ENCODE results near the gene NOC3L. TPM values are rescaled to one million over a fixed set of nuclear protein-coding genes. Genes with fewer than 3 reads are reported as not detected.
"Not testable (repeated sequence)": the region's sequence is repeated elsewhere in the genome, so short reads cannot be mapped to it uniquely, and the experiment has no call there.

Gene NOC3L, protein sequence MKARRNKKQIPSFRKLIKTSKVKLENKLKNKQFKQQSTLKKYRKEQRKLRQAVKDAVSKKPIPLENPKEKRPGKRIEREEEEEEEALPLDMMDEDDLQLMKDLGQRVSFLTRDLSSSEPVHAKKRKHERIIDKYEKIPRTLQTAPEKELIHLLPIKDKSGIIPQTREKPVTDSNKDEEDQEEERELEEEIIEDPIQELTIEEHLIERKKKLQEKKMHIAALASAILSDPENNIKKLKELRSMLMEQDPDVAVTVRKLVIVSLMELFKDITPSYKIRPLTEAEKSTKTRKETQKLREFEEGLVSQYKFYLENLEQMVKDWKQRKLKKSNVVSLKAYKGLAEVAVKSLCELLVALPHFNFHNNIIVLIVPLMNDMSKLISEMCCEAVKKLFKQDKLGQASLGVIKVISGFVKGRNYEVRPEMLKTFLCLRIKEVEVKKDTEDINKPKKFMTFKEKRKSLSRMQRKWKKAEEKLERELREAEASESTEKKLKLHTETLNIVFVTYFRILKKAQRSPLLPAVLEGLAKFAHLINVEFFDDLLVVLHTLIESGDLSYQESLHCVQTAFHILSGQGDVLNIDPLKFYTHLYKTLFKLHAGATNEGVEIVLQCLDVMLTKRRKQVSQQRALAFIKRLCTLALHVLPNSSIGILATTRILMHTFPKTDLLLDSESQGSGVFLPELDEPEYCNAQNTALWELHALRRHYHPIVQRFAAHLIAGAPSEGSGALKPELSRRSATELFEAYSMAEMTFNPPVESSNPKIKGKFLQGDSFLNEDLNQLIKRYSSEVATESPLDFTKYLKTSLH
- total RNA-seq: 10 to 100 TPM; 54.4 to 55.8 TPM

DNA sequence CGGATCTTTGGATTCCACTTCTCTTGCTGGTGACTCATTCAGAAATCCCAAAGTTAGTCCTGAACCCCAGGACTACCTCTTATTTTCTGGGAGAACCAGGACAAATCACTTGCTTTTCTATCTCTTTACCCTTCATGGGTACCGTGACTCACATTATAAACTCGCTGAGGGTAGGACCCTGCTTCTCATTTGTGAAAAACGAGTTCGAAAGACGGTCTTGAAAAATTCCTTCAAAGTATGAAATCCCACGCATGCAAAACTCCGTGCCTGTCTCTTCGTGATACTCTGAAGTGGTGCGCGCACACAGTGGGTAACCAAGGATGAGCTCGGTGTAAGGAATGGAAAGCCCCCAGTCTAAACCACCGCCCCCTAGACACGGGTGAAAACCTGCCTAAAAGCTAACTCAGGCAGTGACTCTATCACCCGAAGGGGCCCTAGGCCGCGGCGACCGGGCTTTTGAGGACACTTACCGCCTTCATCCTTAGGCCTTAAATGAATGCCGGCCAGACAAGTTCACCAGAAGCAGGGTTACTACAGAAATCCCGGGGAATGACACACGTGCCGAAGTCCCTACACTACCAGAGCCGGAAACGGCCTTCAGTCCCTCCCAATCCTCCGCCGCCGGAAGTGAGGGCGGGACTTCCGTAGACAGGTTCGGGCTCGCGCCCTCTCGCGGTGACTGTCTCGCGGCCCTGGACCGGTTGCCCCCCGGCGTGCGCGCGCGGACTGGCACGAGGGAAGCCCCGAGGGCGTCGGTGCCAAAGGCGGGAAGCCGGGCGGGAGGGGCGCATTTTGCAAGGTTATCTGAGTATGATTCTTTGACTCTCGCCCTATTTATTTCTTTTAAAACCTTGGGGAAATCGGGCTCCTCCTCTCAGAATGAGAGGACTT is at the start of gene NOC3L:
Gene NOC3L, minus strand, starts transcription at position 580 of the 891 bp plus-strand sequence. Its CDS starts 101 bp downstream, at position 479.
- POLR2A ChIA-PET: no interaction called here
- CTCF ChIA-PET: interaction anchor here (1.2 kb wide), 1 partner anchor 82 kb away, joined by 5 read pairs; no protein-coding TSS in a partner anchor

DNA sequence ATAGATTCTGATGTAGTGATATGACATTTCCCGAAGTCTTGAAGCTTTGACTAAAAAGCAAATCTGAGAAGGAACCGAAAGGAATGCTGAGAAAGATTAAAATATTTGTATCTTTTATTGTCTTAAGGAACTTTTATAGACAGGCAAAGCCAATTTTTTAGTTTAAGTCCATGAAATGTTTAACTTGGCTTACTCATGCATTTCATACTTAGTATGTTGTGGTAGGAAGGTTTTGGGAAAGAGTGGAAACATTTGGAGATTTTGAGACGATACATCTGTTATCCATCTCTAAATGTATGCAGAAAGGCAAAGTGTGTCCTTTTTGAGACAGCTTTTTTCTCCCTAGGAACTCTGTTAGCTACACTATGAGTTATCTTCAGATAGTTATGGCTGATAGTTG is 49.7 kb upstream of the NOC3L start:
- POLR2A ChIA-PET: no interaction called here
- CTCF ChIA-PET: no interaction called here

DNA sequence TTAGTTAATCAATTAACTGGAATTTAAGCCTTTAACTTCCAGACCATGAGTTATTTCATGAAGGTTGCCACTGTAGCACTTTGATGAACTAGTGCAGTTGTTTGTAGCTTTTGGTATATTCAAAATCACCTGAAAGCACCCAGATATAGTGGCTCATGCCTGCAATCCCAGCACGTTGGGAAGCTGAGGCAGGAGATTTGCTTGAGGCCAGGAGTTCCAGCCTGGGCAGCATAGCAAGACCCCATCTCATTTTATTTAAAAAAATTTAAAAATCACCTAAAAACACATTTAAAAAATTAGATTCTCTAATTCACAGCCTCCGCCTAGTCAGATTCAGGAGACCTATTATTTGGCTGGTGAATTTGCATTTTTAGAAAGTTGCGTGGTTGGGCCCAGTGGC is 48.6 kb upstream of the NOC3L start:
- ChIA-PET POLR2A (no interaction called here), CTCF (no interaction called here)

DNA sequence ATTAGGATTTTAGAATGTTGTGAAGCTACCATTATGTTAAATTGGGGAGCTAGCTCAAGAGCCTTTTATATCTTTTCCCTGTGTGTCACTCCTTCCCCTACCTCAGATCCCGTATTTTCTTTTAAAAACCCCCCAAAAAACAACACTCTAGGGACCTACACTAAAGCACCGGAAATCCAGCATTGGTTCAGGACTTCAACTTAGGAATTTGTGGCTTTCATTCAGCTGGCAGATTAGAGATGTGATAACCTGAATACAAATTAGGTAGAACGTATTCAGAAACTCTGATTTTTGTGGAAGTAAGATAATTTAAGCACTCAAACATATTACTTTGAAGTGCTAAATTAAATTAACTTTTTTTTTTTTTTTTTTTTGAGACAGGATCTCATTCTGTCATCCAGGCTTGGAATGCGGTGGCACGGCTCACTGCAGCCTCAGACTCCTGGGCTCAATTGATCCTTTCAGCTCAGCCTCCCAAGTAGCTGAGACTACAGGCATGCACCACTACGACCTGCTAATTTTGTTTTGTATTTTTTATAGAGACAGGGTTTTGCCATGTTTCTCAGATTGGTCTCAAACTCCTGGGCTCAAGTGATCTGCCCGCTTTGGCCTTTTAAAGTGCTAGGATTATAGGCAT is 46.4 kb upstream of the NOC3L start:
- POLR2A ChIA-PET: no interaction called here
- CTCF ChIA-PET: interaction anchor here (0.7 kb wide), 1 partner anchor 145 kb away, joined by 3 read pairs; no protein-coding TSS in a partner anchor

DNA sequence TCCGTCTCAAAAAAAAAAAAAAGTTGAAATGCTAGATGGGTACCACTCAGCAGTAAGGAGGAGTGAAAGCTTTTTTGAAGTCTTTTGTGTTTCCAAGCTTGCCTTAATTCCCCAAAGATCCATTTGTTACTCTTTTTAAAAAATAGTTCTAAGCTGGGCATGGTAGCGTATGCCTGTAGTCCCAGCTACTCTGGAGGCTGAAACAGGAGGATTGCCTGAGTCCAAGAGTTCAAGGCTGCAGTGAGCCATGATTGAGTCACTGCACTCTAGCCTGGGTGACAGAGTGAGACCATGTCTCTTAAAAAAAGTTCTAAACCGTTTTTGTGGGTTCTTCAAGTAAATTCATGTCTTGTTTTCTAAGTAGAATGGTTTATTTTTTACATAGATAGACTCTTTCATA is 44.9 kb upstream of the NOC3L start:
- ChIA-PET CTCF (no interaction called here), POLR2A (no interaction called here)

DNA sequence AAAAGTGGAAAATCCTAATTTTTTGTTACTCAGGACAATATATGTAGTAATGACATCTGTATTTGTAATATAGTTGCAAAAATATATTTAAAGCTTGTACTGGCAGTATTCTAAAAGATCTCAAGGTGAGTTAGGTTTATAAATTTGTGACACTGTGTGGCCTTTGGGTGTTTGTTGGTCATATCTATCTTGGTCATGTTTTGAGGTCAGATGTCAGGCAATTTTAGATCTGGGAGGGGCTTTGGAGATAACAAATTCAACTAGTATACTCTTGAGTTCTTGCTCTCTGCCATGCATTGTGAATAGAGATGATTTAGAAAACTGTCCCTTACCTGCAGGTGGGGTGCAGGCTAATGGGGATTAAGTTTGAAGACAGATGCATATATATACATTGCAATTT is 42.7 kb upstream of the NOC3L start:
- POLR2A ChIA-PET: no interaction called here
- CTCF ChIA-PET: interaction anchor here (0.6 to 0.7 kb wide), 2 partner anchors 44 to 1369 kb away, joined by 3 read pairs; no protein-coding TSS in a partner anchor

DNA sequence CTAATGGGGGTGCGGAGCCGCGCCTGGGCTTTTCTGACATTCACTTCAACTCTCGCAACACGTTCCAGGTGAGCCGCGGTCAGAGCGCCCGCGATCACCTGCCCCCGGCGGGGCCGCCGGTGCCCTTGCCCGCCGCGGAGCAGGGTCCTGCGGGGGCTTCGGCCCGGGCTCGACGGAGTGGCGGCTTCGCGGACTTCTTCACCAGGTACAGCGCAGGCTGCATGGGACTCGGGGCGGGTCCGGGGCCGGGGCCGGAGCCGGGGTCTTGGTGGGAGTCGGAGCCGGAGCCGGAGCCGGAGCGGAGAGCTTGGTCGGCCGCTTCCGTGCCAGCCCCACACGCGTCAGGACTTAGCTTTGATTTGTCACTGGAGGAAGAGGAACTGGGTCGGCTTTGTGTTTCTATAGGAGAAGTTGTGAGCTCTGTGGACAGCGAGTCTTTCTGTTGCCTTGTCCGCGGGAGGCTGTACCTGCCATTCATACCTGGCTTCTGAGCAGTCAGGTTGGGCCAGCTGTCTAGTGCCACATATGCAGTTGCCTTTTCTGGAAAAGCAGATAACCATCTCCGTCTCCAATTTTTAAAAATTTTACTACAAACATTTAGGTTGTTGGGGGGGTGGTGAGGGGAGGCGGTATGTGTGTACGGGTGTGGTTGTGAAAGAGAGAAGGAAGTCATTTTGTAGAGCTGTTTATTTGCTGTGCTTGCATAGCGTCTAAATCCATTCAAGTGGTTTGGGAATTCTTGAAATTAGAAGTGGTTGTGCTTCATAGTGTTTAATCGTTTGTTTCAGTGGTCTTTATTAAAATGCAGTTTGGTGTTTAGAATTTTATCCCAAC is 40.9 kb upstream of the NOC3L start:
- CTCF ChIA-PET: no interaction called here

DNA sequence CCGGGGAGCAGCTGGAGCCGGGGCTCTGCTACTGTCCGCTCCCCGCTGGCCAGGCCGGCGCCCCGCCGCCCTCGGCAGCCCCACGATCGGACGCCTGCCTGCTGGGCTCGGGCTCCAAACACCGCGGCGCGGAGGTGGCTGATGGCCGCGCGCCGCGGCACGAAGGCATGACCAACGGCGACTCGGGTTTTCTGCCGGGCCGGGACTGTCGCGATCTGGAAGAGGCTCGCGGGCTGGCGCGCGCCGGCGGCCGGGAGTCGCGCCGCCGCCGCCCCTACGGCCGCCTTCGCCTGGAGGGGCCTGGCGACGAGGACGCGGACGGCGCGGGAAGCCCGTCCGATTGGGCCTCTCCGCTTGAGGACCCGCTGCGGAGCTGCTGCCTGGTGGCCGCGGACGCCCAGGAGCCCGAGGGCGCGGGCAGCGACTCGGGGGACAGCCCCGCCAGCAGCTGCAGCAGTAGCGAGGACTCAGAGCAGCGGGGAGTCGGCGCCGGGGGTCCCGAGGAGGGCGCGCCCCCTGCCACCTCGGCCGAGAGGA is 40.2 kb upstream of the NOC3L start:
- ChIA-PET POLR2A (no interaction called here), CTCF (no interaction called here)

More for the DNA sequence above, 40.9 kb upstream of the NOC3L start:
- POLR2A ChIA-PET: no interaction called here

DNA sequence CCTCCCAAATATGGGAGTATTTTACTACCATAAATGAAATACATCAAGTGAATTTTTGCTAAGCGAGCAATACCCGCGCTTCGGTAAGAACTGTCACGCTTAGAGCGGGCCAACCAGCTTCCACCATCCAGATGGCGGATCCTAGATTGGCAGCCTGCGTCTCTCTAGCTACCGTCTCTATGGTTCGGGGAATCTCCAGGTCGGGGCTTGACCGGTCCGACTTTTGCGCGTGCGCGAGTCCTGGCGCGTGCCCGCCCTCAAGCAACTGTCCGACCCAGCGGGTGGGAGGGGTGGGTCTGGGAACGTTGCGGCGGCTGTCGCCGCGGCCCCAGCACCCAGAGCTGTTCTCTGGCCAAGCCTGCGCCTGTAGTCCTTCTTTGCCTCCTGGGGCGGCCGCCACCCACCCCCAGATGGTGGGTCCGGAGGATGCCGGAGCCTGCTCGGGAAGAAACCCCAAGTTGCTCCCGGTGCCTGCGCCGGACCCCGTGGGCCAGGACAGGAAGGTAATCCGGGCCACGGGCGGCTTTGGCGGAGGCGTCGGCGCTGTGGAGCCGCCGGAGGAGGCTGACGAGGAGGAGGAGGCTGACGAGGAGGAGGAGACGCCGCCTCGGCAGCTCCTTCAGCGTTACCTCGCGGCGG is 39.6 kb upstream of the NOC3L start, which contains the start of gene TBC1D12:
Gene TBC1D12, plus strand, starts transcription at position 338 of the 639 bp plus-strand sequence. Its CDS starts 73 bp downstream, at position 411.
- ChIA-PET CTCF (interaction anchor here (0.8 kb wide), 1 partner anchor 41 kb away, joined by 3 read pairs; no protein-coding TSS in a partner anchor), POLR2A (no interaction called here)

DNA sequence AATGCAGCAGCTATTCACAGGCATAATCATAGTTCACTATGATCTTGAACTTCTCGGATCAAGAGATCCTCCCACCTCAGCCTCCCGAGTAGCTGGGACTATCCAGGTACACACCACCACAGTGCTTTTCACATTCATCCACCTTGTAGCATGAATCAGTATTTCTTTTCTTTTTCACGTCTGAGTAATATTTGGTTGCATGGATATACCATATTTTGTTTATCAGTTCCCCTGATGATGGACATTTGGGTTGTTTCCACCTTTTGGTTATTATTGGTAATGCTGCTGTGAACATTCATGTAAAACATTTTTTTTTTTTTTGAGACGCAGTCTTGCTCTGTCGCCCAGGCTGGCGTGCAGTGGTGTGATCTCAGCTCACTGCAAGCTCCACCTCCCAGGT is 36.0 kb upstream of the NOC3L start:
- POLR2A ChIA-PET: no interaction called here
- CTCF ChIA-PET: interaction anchor here (0.7 kb wide), 1 partner anchor 127 kb away, joined by 3 read pairs; no protein-coding TSS in a partner anchor

DNA sequence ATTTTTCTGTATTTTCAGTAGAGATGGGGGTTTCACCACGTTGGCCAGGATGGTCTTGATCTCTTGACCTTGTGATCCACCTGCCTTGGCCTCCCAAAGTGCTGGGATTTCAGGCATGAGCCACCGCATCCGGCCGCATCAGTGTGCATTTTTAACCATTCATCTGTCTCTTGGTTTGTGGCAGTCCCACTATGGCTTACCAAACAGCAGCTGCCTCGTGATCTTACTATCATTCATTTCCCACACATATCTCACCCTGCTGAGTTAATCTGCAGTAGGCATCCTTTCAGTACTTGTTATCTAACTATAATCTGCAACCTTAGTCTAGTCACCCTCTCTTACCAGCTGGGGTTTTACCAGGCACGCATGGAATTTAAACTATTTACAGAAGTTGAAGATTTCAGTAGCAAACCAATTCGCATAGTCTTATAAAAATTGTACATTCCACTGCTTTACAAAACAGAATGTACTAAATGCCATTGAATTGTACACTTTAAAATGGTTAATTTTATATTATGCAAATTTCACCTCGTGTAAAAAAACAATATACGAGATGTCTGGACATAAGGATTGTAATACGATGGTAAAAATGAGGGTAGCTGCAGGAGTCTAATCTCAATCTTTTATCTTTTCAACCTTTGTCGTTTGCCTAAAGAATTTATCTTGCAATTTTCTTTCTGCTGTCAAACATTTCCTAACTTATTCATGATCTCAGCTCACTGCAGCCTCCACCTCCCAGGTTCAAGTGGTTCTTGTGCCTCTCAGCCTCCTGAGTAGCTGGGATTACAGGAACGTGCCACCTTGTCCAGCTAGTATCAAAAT is 35.0 kb upstream of the NOC3L start:
- POLR2A ChIA-PET: no interaction called here
- CTCF ChIA-PET: no interaction called here

DNA sequence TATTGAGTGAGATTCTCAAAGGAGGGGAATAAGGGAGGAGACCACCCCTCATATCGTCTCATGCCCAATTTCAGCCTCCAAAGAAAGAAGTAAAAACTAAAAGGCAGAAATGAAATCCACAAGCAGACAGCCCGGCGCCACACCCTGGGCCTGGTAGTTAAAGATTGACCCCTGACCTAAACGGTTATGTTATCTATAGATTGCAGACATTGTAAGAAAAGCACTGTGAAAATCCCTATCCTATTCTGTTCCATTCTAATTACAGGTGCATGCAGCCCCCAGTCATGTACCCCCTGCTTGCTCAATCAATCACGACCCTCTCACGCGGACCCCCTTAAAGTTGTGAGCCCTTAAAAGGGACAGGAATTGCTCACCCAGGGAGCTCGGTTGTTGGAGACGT is 29.4 kb upstream of the NOC3L start:
- CTCF ChIA-PET: interaction anchor here (0.7 kb wide), 1 partner anchor 24 kb away, joined by 3 read pairs; no protein-coding TSS in a partner anchor
- POLR2A ChIA-PET: not testable (repeated sequence)

DNA sequence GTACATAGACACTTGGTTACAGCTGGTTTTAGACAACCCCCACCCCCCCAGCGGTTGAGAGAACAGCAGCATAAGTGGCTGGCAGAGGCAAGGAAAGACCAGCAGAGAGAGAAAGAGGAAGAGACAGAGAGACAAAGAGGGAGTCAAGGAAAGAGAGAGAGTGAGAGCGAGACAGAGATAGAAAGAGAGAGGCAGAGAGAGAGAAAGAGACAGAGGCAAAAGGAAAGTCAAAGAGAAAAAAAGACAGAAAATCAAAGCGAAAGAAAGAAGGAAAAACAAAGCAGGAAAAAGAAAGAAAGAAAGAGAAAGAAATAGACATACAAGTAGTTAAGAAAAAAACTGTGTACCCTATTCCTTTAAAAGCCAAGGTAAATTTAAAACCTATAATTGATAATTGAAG is 23.0 kb upstream of the NOC3L start:
- CTCF ChIA-PET, POLR2A ChIA-PET: not testable (repeated sequence)

DNA sequence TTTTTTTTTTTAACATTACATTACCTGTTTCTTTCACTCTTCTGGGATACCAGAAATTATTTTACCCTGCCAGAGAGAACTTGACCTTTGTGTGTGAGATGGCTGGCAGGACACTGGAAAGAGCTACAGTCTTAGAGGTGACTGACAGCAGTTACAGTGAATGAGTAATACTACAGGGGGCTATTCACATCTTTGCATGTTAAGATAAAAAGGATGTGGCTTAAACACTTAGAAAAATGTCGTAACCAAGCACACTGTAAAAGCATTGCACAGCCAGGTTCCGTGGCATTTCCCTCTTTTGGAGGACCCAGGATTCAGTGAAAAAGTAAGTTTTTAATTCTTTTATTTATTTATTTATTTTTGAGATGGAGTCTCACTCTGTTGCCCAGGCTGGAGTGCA is 20.8 kb upstream of the NOC3L start:
- ChIA-PET POLR2A (interaction anchor here (0.5 kb wide), 1 partner anchor 16 kb away, joined by 3 read pairs; no protein-coding TSS in a partner anchor), CTCF (interaction anchor here (0.7 kb wide), 1 partner anchor 641 kb away, joined by 3 read pairs; no protein-coding TSS in a partner anchor)

DNA sequence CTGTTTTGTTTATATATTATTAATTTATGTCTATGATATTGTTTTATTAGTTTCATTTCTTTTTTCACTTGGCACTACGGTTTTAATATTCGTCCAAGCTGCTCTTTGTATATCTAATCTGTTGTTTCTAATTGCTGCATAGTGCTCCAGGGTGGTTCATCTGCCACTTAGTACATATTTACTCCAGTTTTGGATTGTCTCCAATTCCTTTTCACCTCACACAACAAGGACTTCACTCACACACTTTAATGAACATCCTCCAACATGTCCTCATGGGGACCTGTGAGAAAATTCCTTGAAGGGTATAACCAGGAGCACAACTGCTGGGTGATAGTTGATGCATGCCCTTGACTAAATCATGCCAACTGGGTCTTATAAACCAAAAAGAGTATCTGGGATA is 14.1 kb upstream of the NOC3L start:
- CTCF ChIA-PET: no interaction called here
- POLR2A ChIA-PET: no interaction called here

DNA sequence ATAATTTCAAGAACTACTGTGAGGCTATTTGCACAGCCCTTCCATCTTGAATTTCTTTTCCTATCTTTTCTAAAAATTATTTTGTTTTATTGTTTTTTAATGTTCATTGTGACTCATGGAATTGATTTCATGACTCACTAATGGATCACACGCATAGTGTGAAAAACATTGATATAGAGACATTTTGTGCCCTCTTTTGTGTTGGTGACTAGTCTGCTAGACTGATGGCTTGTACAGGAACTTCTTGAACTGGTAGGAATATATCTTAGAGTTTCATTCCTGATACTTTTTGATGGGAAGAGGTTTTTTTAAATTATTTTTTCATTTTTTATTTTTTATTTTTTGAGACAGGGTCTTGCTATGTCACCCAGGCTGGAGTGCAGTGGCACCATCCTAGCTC is 12.6 kb upstream of the NOC3L start:
- ChIA-PET CTCF (no interaction called here), POLR2A (no interaction called here)

DNA sequence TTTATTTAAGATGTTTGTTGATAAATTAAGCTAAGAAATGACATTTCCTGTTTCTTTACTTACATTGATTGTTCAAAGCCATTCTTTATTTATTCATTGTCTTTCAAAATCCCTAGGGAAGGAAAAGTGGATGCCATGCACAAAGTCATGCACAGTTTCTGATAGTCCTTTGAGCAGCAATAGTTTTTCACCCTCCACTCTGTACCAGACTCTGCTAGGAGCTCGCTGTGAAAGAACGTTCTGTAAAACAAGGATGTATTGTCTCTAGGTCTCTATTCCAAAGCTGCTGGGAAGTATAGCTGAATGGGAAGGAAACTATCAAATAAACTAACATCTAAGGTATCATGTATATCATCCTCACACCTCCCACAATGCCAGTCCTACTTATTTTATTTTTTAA is 7.8 kb upstream of the NOC3L start:
- CTCF ChIA-PET: interaction anchor here (0.7 kb wide), 1 partner anchor 74 kb away, joined by 3 read pairs; no protein-coding TSS in a partner anchor
- POLR2A ChIA-PET: no interaction called here
